Right lobe of liver (tissue), 6 donors: Measurements from ENCODE around the gene TPRA1. TPM values are rescaled to one million over a fixed set of nuclear protein-coding genes. Genes with fewer than 3 reads are reported as not detected.

Experiments used
- ATAC-seq, 4 donors: fragments of 200-7000 bp; cut with Tn5 transposase; one replicate each; pipeline ENCODE4 v1.9.1; 2020; ENCODE audit warnings: mild to moderate bottlenecking in 4 of 4, moderate library complexity in 4 of 4
- DNase-seq, 3 donors: peaks; one replicate each; pipeline ENCODE4 v3.0.0-alpha.2; 2020
- H3K27ac ChIP-seq, 3 donors: fragments of 200-600 bp; one replicate each; pipeline ENCODE4 v1.8.0; 2022
- H3K27me3 ChIP-seq, 2 donors: fragments of 200-600 bp; one replicate each; pipeline ENCODE4 v1.8.0; 2022
- H3K36me3 ChIP-seq, 4 donors: fragments of 200-600 bp; sonication (generic) in 1 of 4; one replicate each; pipeline versions ENCODE4 v1.5.1 to v1.8.0; 2017 to 2022; ENCODE audit warnings: control low read depth in 1 of 4
- H3K4me1 ChIP-seq, 4 donors: fragments of 200-600 bp; sonication (generic) in 1 of 4; one replicate each; pipeline versions ENCODE4 v1.5.1 to v1.8.0; 2017 to 2022; ENCODE audit warnings: control low read depth in 1 of 4
- H3K4me3 ChIP-seq, 3 donors: fragments of 200-600 bp; one replicate each; pipeline ENCODE4 v1.8.0; 2022
- H3K9me3 ChIP-seq, 4 donors: fragments of 200-600 bp; sonication (generic) in 1 of 4; one replicate each; pipeline versions ENCODE4 v1.5.1 to v1.8.0; 2017 to 2022; ENCODE audit warnings: control low read depth in 1 of 4
- POLR2A ChIP-seq: fragments of 450-650 bp; IDR thresholded peaks from one replicate; pipeline ENCODE4 v1.6.1; 2017; ENCODE audit warnings: antibody characterized with exemption, mild to moderate bottlenecking
- WGBS: methylation state at CpG from one replicate; pipeline ENCODE4 v1.1.6; 2018; ENCODE audit warnings: low coverage, low lambda C conversion rate; ENCODE audit not compliant: insufficient coverage; ENCODE audit errors: missing lambda C conversion rate; 5-methylcytosine and 5-hydroxymethylcytosine counted together
- intact Hi-C, 2 donors: fragments of 100-400 bp; cut with DNase I; formaldehyde crosslinking; loops; one replicate each; pipeline versions ENCODE4 v1.11.2 to v1.14.1; 2022
- total RNA-seq, 6 experiments: library from RNA; depleted of rRNA in 2 of 6; stranded (reverse); fragments of >200 nt in 2 of 6; fragmentation: NEBNext Ultra II Directional in 3 of 6; extraction: Animal tissue kit (Norgen Biotek cat#: 25700) in 3 of 6; gene quantifications; one replicate each; pipeline versions ENCODE4 v1.1.0 to v1.2.4, GENCODE V29; 2016 to 2023
- TF ChIP-seq, protein P1 (sequence below), 4 donors: fragments of 200-600 bp in 3 of 4; fragments of 450-650 bp in 1 of 4; IDR thresholded peaks; one replicate each; pipeline versions ENCODE4 v1.5.1 to v1.8.0; 2016 to 2022; ENCODE audit warnings: antibody characterized with exemption in 4 of 4, mild to moderate bottlenecking in 2 of 4
- donor health status: DM: no; HTN: yes; CAD: no.
- donor health status: DM: no; HTN: no; CAD: no.
- donor health status: DM: no; HTN: no; CAD: no.
- donor health status: DM: no; HTN: yes; CAD: no.
- donor health status: DM: no; HTN: yes; CAD: no.

TPRA1 gene
- total RNA-seq, 6 experiments from 2014 or later = 13.9 to 25.9 (median 23.3) TPM

DNA sequence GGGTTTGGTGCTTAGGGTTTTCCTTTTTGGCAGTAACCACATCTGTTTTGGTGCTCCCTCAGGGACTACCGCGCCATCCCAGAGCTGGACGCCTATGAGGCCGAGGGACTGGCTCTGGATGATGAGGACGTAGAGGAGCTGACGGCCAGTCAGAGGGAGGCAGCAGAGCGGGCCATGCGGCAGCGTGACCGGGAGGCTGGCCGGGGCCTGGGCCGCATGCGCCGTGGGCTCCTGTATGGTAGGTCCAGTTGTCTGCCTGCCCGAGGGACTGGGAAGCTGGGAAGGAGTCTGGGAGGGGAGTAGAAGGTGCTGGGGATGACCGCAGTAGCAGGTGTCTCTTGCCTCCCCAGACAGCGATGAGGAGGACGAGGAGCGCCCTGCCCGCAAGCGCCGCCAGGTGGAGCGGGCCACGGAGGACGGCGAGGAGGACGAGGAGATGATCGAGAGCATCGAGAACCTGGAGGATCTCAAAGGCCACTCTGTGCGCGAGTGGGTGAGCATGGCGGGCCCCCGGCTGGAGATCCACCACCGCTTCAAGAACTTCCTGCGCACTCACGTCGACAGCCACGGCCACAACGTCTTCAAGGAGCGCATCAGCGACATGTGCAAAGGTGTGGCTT lies 14.1 kb upstream of the TPRA1 start:
- ATAC-seq (peak in 1 of 4 donors; percentile 20), DNase-seq (no peak)
- WGBS = 97% methylated on average over 6 of the region's 41 CpGs
- Histone ChIP-seq H3K36me3 (no peaks in the 10 kb centered on the region), H3K9me3 (no peaks in the 10 kb centered on the region), H3K27me3 (no peaks in the 10 kb centered on the region), H3K27ac (no peak overlapping the region), H3K4me1 (no peaks in the 10 kb centered on the region), H3K4me3 (no peak overlapping the region)
- no peak for TF ChIP-seq POLR2A
- TF ChIP-seq, protein P1, sequence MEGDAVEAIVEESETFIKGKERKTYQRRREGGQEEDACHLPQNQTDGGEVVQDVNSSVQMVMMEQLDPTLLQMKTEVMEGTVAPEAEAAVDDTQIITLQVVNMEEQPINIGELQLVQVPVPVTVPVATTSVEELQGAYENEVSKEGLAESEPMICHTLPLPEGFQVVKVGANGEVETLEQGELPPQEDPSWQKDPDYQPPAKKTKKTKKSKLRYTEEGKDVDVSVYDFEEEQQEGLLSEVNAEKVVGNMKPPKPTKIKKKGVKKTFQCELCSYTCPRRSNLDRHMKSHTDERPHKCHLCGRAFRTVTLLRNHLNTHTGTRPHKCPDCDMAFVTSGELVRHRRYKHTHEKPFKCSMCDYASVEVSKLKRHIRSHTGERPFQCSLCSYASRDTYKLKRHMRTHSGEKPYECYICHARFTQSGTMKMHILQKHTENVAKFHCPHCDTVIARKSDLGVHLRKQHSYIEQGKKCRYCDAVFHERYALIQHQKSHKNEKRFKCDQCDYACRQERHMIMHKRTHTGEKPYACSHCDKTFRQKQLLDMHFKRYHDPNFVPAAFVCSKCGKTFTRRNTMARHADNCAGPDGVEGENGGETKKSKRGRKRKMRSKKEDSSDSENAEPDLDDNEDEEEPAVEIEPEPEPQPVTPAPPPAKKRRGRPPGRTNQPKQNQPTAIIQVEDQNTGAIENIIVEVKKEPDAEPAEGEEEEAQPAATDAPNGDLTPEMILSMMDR (IDR thresholded peaks at IDR 0.05) = no peak
- intact Hi-C loops = no loop called here

DNA sequence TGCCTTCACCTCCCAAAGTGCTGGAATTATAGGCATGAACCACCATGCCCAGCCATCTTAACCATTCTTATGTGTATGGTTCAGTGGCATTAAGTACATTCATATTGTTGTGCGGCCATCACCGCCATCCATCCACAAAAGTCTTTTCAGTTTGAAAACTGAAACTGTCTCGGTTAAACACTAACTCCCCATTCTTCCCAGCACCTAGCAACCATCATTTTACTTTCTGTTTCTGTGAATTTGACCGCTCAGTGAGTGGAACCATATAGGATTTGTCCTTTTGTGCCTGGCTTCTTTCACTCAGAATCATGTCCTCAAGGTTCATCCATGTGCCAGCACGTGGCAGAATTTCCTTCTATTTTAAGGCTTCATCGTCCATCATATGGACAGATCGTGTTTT lies 13.5 kb upstream of the TPRA1 start:
- H3K4me3 ChIP-seq = no peak overlapping the region
- DNase-seq (no peak), ATAC-seq (no peak)
- no peak overlapping the region for H3K27ac ChIP-seq
- TF ChIP-seq, protein P1 (IDR thresholded peaks at IDR 0.05) = no peak
- TF ChIP-seq POLR2A = no peak
- H3K36me3 ChIP-seq = no peaks in the 10 kb centered on the region
- H3K27me3 ChIP-seq = no peaks in the 10 kb centered on the region
- 97% methylated on average over 7 of the region's 7 CpGs for WGBS
- H3K4me1 ChIP-seq = peaks cover 0 to under 1% (median 0%) of the 10 kb centered on the region in 4 donors
- no peaks in the 10 kb centered on the region for H3K9me3 ChIP-seq
- intact Hi-C loops = no loop called here

DNA sequence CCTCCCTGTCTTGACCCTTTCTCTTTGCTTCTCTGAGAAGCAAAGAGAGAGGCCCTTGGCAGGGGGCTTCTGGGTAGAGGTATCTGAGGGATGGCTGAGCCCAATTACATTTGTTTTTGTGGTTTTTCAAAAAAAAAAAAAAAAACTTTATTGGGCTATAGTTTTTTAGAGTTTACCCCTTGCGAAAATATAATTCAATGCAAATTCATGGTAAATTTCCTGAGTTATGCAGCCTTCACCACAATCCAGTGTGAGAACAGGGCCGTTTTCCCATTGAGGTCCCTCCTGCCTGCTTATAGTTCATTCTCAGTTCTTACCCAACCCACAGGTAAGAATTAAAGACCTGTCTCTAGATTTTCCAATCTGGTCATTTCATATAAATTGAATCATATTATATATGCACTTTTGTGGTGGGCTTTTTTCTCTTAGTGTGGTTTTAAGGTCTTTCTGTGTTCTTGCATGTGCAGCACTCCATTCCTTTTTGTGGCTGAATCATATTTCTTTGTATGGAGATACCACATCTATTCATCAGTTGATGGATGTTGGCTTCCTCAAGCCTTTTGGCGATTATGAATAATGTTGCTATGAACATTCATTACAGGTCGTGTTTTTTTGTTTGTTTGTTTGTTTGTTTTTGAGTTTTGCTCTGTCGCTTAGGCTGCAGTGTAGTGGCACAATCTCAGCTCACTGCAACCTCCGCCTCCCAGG lies 10.4 kb upstream of the TPRA1 start:
- DNase-seq (no peak), ATAC-seq (no peak)
- intact Hi-C loops = no loop called here
- Histone ChIP-seq H3K36me3 (no peaks in the 10 kb centered on the region), H3K4me3 (no peak overlapping the region), H3K27me3 (no peaks in the 10 kb centered on the region), H3K27ac (no peak overlapping the region), H3K9me3 (no peaks in the 10 kb centered on the region), H3K4me1 (peaks cover 0 to 9% (median 3%) of the 10 kb centered on the region in 4 donors)
- TF ChIP-seq POLR2A = no peak
- TF ChIP-seq, protein P1 (IDR thresholded peaks at IDR 0.05) = no peak
- 71% methylated on average over 6 of the region's 6 CpGs for WGBS

DNA sequence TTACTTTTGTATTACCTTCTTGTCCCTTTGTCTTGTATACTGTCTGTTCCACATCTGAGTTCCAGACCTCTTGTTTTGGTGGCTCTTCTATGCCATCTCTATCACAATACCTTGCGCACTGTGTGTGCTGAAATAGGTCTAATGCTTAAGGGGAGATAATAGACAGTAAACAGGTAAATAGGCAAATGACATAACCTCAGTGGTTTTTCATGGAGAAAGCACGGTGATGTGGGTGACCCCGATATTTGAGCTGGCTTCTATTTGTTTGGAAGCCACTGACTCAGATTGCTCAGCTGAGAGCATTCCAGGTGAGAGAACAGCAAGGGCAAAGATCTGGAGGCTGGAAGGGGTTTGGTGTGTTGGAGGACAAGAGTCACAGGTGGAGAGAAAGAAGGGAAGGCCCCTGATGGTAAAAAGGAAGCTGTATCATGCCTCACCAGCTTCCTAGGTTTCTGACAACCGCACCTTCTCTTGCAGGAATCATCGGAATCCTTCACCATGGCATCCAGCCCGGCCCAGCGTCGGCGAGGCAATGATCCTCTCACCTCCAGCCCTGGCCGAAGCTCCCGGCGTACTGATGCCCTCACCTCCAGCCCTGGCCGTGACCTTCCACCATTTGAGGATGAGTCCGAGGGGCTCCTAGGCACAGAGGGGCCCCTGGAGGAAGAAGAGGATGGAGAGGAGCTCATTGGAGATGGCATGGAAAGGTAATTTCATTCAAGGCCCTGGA lies 8.5 kb upstream of the TPRA1 start:
- H3K27ac ChIP-seq = no peak overlapping the region
- intact Hi-C loops = no loop called here
- H3K9me3 ChIP-seq = no peaks in the 10 kb centered on the region
- ATAC-seq (no peak), DNase-seq (no peak)
- TF ChIP-seq, protein P1 (IDR thresholded peaks at IDR 0.05) = no peak
- no peak for TF ChIP-seq POLR2A
- peak overlapping the region; percentile 46 to 60 (median 54) for H3K4me3 ChIP-seq
- no peaks in the 10 kb centered on the region for H3K27me3 ChIP-seq
- 64% methylated on average over 9 of the region's 14 CpGs for WGBS
- H3K36me3 ChIP-seq = no peaks in the 10 kb centered on the region
- H3K4me1 ChIP-seq = peaks cover 0 to 9% (median 3%) of the 10 kb centered on the region in 4 donors
